MM.1S (cell line): ENCODE measurements around the gene MAT2A.
"Not testable (repeated sequence)": the region's sequence is repeated elsewhere in the genome, so short reads cannot be mapped to it uniquely, and the experiment has no call there.

Source experiments
- DNase-seq: peaks from one replicate; pipeline ENCODE4 v3.0.0-alpha.2; 2015
- H2AFZ ChIP-seq: fragments of 300-600 bp; sonication (generic); 2 replicates; pipeline ENCODE4 v1.6.0; 2016; ENCODE audit warnings: antibody characterized with exemption, low read length
- H3F3A ChIP-seq: fragments of 300-600 bp; sonication (generic); 2 replicates; pipeline ENCODE4 v1.6.1; 2016; ENCODE audit warnings: mild to moderate bottlenecking, antibody characterized with exemption, low read length, moderate library complexity, mixed read lengths; ENCODE audit not compliant: insufficient read depth
- H3K27ac ChIP-seq: fragments of 300-600 bp; sonication (generic); 2 replicates; pipeline ENCODE4 v1.5.1; 2016; ENCODE audit warnings: mild to moderate bottlenecking, low read length
- H3K27me3 ChIP-seq: fragments of 300-600 bp; sonication (generic); replicated peaks from 2 replicates; pipeline ENCODE4 v1.6.0; 2016; ENCODE audit warnings: low read length; ENCODE audit not compliant: insufficient read depth
- H3K36me3 ChIP-seq: fragments of 300-600 bp; sonication (generic); replicated peaks from 2 replicates; pipeline ENCODE4 v1.6.1; 2016; ENCODE audit warnings: mild to moderate bottlenecking, low read length, mixed read lengths; ENCODE audit not compliant: insufficient read depth
- H3K4me1 ChIP-seq: fragments of 300-600 bp; sonication (generic); 2 replicates; pipeline ENCODE4 v1.6.1; 2016; ENCODE audit warnings: low read length, mixed read lengths
- H3K4me2 ChIP-seq: fragments of 300-600 bp; sonication (generic); 2 replicates; pipeline ENCODE4 v1.6.0; 2016; ENCODE audit warnings: low read depth, low read length
- H3K4me3 ChIP-seq: fragments of 300-600 bp; sonication (generic); 2 replicates; pipeline ENCODE4 v1.5.1; 2016; ENCODE audit warnings: low read length, mixed read lengths
- H3K79me2 ChIP-seq: fragments of 300-600 bp; sonication (generic); 2 replicates; pipeline ENCODE4 v1.6.1; 2016; ENCODE audit warnings: mixed run types, low read length, mixed read lengths
- H3K9ac ChIP-seq: fragments of 300-600 bp; sonication (generic); 2 replicates; pipeline ENCODE4 v1.6.1; 2016; ENCODE audit warnings: low read length, mixed read lengths
- H3K9me2 ChIP-seq: fragments of 300-600 bp; sonication (generic); replicated peaks from 2 replicates; pipeline ENCODE4 v1.6.1; 2016; ENCODE audit warnings: mild to moderate bottlenecking, low read length, mixed read lengths; ENCODE audit not compliant: insufficient read depth
- H3K9me3 ChIP-seq: fragments of 300-600 bp; sonication (generic); replicated peaks from 2 replicates; pipeline ENCODE4 v1.6.1; 2016; ENCODE audit warnings: mild to moderate bottlenecking, low read length, mixed read lengths; ENCODE audit not compliant: insufficient read depth
- H4K20me1 ChIP-seq: fragments of 300-600 bp; sonication (generic); 2 replicates; pipeline ENCODE4 v1.6.1; 2016; ENCODE audit warnings: mild to moderate bottlenecking, low read length, moderate library complexity, mixed read lengths; ENCODE audit not compliant: insufficient read depth
- CTCF ChIP-seq: fragments of 300-600 bp; sonication (generic); IDR thresholded peaks from 2 replicates; pipeline ENCODE4 v1.5.1; 2016; ENCODE audit warnings: antibody characterized with exemption, low read length, mixed read lengths
- EZH2 ChIP-seq: fragments of 300-600 bp; sonication (generic); optimal IDR thresholded peaks from 2 replicates; pipeline ENCODE3; 2017; ENCODE audit warnings: low read depth, mild to moderate bottlenecking, antibody characterized with exemption, low read length, mixed read lengths
- EZH2phosphoT487 ChIP-seq: fragments of 300-600 bp; sonication (generic); IDR thresholded peaks from 2 replicates; pipeline ENCODE4 v1.6.1; 2018; ENCODE audit warnings: antibody characterized with exemption, low read length

The MAT2A gene

GRCh38 chr2:85541753-85542457, 2.9 kb downstream of the MAT2A start:
- Histone ChIP-seq H3K79me2 (peaks cover 55% of the 10 kb centered on the region), H3K27me3 (no peaks in the 10 kb centered on the region), H3K9ac (no peak overlapping the region; the same call in 1 of the 2 replicates), H2AFZ (no peak overlapping the region), H3K27ac (no peak overlapping the region), H3F3A (peaks cover 63% of the 10 kb centered on the region), H3K4me2 (peak overlapping the region; percentile 94; the same call in 1 of the 2 replicates), H3K9me3 (no peaks in the 10 kb centered on the region), H3K9me2 (no peaks in the 10 kb centered on the region), H3K4me1 (peaks cover 18% of the 10 kb centered on the region), H3K4me3 (no peak overlapping the region), H3K36me3 (peaks cover 30% of the 10 kb centered on the region), H4K20me1 (peaks cover 39% of the 10 kb centered on the region)
- no peak for TF ChIP-seq EZH2
- no peak for TF ChIP-seq CTCF
- TF ChIP-seq EZH2phosphoT487, result no peak
- no peak for DNase-seq

GRCh38 chr2:85542777-85543176, 3.8 kb downstream of the MAT2A start:
- H3K27ac ChIP-seq, result no peak overlapping the region
- TF ChIP-seq CTCF, result no peak
- no peak for TF ChIP-seq EZH2phosphoT487
- TF ChIP-seq EZH2, result no peak
- H3K79me2 ChIP-seq, result peaks cover 50% of the 10 kb centered on the region
- H3K36me3 ChIP-seq, result peaks cover 30% of the 10 kb centered on the region
- no peaks in the 10 kb centered on the region for H3K27me3 ChIP-seq
- no peak overlapping the region for H3K4me3 ChIP-seq
- no peaks in the 10 kb centered on the region for H3K9me2 ChIP-seq
- no peak overlapping the region for H2AFZ ChIP-seq
- no peaks in the 10 kb centered on the region for H3K9me3 ChIP-seq
- H4K20me1 ChIP-seq, result peaks cover 39% of the 10 kb centered on the region
- H3K4me2 ChIP-seq, result no peak overlapping the region
- no peak for DNase-seq
- peaks cover 72% of the 10 kb centered on the region for H3F3A ChIP-seq
- peaks cover 14% of the 10 kb centered on the region for H3K4me1 ChIP-seq
- no peak overlapping the region for H3K9ac ChIP-seq

GRCh38 chr2:85544254-85544691, 5.3 kb downstream of the MAT2A start:
- H3K4me1 ChIP-seq, result peaks cover 14% of the 10 kb centered on the region
- H3K4me3 ChIP-seq, H3K27me3 ChIP-seq, H3K27ac ChIP-seq, H3K4me2 ChIP-seq, DNase-seq, H2AFZ ChIP-seq, H3K9me3 ChIP-seq, H3K9ac ChIP-seq, H3K9me2 ChIP-seq: not testable (repeated sequence)
- peaks cover 30% of the 10 kb centered on the region for H3K36me3 ChIP-seq
- H3K79me2 ChIP-seq, result peaks cover 40% of the 10 kb centered on the region
- H4K20me1 ChIP-seq, result peaks cover 39% of the 10 kb centered on the region
- peaks cover 79% of the 10 kb centered on the region for H3F3A ChIP-seq

- H4K20me1 ChIP-seq, result peaks cover 34% of the 10 kb centered on the region
- H3F3A ChIP-seq, result peaks cover 72% of the 10 kb centered on the region
- H3K4me2 ChIP-seq, result not testable (repeated sequence)
Measured at GRCh38 chr2:85544915-85545779, 6.2 kb downstream of the MAT2A start.

More at GRCh38 chr2:85544915-85545779, 6.2 kb downstream of the MAT2A start:
- not testable (repeated sequence) for H3K27ac ChIP-seq, H3K9ac ChIP-seq, H3K27me3 ChIP-seq, DNase-seq, H2AFZ ChIP-seq, H3K4me3 ChIP-seq, H3K9me3 ChIP-seq, H3K9me2 ChIP-seq
- peaks cover 32% of the 10 kb centered on the region for H3K79me2 ChIP-seq
- H3K4me1 ChIP-seq, result peaks cover 14% of the 10 kb centered on the region
- H3K36me3 ChIP-seq, result peaks cover 30% of the 10 kb centered on the region
